Activated T-helper 1 cell treated with anti-CD3 and anti-CD28 coated beads, Interleukin-12 subunit alpha, Interleukin-12 subunit beta, Interleukin-2, Interleukin-4 antibody, amounts not matched to agents 30 ng/mL and 10 ng/mL and 1 ng/mL, durations not matched to agents 14 hours and 24 hours and 36 hours (primary cell): ENCODE data around the gene GTPBP8. TPM values are rescaled to one million over a fixed set of nuclear protein-coding genes. Genes with fewer than 3 reads are reported as not detected.
A peak's percentile ranks its signal among the peaks of the same experiment; 100 is the strongest.

Experiments
- DNase-seq: peaks from one replicate; pipeline ENCODE4 v3.0.0; 2021; ENCODE audit warnings: low spot score
- H3K27ac Mint-ChIP-seq: one replicate; pipeline ENCODE4 v1.8.0; 2021; ENCODE audit warnings: mild to moderate bottlenecking, mixed read lengths
- H3K27me3 Mint-ChIP-seq: one replicate; pipeline ENCODE4 v1.8.0; 2022; ENCODE audit warnings: mild to moderate bottlenecking, moderate library complexity, mixed read lengths; ENCODE audit not compliant: insufficient read depth
- H3K36me3 Mint-ChIP-seq: one replicate; pipeline ENCODE4 v1.8.0; 2021; ENCODE audit warnings: low read depth, mixed read lengths
- H3K4me1 Mint-ChIP-seq: one replicate; pipeline ENCODE4 v1.8.0; 2021; ENCODE audit warnings: low read depth, mixed read lengths
- H3K4me3 Mint-ChIP-seq: one replicate; pipeline ENCODE4 v1.8.0; 2021; ENCODE audit warnings: mild to moderate bottlenecking, moderate library complexity, mixed read lengths
- H3K9me3 Mint-ChIP-seq: one replicate; pipeline ENCODE4 v1.8.0; 2021; ENCODE audit warnings: mixed read lengths
- intact Hi-C: fragments of 100-400 bp; cut with micrococcal nuclease; formaldehyde crosslinking; loops from one replicate; pipeline ENCODE4 v1.15.1; 2024
- total RNA-seq: library from RNA; stranded (reverse); gene quantifications from 2 replicates; pipeline ENCODE4 v1.2.3, GENCODE V29; 2022

Gene GTPBP8
- 22.6 and 25.0 TPM in 2 replicates for total RNA-seq

DNA sequence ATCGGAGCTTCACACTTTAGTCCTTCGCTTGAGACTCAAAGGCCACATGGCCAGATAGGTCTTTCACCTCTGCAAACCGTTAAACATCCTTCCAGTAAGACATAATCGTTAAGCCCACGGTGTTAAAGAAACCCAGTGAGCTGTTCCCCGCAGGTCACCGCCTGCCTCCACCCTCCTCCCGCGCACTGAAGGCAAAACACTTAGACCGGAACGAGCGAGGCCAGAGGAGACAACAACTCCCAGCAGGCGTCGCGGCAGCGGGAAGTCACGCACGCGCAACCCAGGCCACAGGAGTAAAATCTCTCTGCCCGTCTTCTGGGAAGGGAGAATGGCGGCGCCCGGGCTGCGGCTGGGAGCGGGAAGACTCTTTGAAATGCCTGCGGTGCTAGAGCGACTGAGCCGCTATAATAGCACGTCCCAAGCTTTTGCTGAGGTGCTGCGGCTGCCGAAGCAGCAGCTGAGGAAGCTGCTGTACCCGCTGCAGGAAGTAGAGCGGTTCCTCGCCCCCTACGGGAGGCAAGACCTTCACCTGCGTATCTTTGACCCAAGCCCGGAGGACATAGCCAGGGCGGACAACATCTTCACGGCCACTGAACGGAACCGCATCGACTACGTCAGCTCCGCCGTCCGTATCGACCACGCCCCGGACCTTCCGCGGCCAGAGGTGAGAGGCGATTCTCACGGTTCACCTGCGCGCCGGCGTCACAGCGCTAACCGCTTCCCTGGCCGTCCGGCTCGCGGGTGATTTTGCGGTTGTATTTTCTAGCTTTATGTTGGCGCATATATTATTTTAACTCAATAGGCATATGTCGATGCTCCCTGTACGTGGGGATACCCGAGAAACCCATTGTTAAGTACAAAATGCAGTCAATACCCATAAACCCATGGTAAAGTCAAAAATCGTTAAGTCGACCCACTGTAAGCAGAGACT, at the start of gene GTPBP8:
GTPBP8 (plus strand) TSS at position 313 of the 931 bp plus-strand sequence; CDS start at position 329, 16 bp downstream.
- Mint-ChIP-seq H3K27me3 (no peaks in the 10 kb centered on the region), H3K27ac (peak within 1 kb of the TSS; percentile 93), H3K36me3 (peaks cover 17% of the 10 kb centered on the region), H3K4me3 (peak within 1 kb of the TSS; percentile 90), H3K9me3 (no peaks in the 10 kb centered on the region), H3K4me1 (peaks cover 79% of the 10 kb centered on the region)
- intact Hi-C loops, result loop anchor here (1.0 to 5.0 kb wide), 7 partner anchors 12 to 429 kb away; partner anchors contain the start of gene SLC35A5
- DNase-seq, result peak; percentile 81

DNA sequence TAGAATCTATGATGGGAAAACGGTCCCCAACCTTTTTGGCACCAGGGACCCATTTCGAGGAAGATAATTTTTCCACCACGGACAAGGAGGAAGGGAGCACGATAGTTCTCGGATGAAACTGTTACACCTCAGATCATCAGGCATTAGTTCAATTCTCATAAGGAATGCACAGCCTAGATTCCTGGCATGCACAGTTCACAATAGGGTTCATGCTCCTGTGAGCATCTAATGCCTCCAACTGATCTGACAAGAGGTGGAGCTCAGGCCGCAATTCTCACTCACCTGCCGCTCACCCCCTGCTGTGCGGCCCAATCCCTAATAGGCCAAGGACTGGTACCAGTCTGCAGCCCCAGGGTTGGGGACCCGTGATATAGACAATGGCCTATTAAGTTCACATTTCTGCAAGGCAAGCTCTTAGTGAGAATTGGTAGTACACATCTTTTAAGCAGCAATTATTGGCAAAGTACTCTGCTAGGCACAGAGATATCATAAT, 42.4 kb upstream of the GTPBP8 start:
- H3K27ac Mint-ChIP-seq, result no peak overlapping the region
- no peak overlapping the region for H3K4me3 Mint-ChIP-seq
- H3K36me3 Mint-ChIP-seq, result peaks cover 24% of the 10 kb centered on the region
- no peaks in the 10 kb centered on the region for H3K27me3 Mint-ChIP-seq
- DNase-seq, result no peak
- H3K4me1 Mint-ChIP-seq, result no peaks in the 10 kb centered on the region
- intact Hi-C loops, result no loop called here
- H3K9me3 Mint-ChIP-seq, result peaks cover 22% of the 10 kb centered on the region

DNA sequence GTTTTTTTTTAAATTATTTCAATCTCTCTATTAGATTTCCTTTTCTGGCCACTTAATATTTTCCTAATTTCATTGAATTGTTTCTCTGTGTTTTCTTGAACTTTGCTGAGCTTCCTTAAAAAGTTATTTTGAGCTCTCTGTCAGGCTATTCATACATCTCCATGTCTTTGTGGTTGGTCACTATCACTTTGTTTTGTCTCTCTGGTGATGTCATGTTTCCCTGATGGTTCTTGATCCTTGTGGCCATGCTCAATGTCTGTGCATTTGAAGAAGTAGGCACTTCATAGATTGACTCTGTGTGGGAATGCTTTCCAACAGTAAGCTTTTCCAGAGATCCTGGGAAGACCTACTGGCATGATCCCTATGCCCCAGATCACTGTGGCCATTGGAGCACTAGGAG, 34.4 kb upstream of the GTPBP8 start:
- no peak for DNase-seq
- peaks cover 12% of the 10 kb centered on the region for H3K36me3 Mint-ChIP-seq

DNA sequence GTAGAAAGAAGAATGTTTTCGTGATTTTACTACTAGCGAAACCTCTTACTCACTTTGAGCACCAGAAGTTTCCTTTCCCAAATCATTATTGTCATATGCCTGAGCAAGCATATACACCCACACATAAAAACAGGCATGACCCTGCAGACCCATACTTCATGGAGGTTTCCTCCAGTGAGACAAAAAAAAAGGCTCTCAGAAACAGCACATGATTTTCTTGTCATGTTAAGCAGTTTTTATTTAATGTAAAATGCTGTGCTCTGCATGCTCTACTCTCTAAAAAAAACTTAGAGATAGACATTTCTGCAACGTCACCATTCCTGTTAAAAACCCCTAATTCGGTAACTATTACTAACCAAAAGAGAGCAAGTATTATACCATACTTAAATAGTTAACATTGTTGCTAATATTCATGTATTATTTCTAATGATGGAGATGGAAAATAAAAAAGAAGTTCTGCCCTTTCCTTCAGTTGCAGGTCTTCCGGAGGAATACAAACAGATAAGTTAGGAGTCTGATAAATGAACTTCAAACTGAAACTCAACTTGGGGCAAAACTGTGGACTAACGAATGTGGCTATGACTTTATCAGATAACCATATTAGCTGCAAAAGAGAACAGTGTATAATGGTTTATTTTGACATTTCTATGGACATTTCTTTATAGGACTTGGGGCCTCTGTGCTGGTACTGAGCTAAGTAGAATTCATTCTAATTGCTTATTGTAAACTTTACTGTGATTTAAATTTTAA, 31.8 kb upstream of the GTPBP8 start:
- Mint-ChIP-seq H3K36me3 (peaks cover 23% of the 10 kb centered on the region), H3K27ac (peak overlapping the region; percentile 67), H3K4me1 (peaks cover 32% of the 10 kb centered on the region), H3K9me3 (peaks cover 36% of the 10 kb centered on the region), H3K4me3 (peak overlapping the region; percentile 64), H3K27me3 (no peaks in the 10 kb centered on the region)
- intact Hi-C loops, result loop anchor here (1.0 to 5.0 kb wide), 4 partner anchors 14 to 283 kb away; no protein-coding TSS in a partner anchor
- DNase-seq, result no peak

More for the DNA sequence above, 34.4 kb upstream of the GTPBP8 start:
- peaks cover 32% of the 10 kb centered on the region for H3K4me1 Mint-ChIP-seq
- H3K27ac Mint-ChIP-seq, result no peak overlapping the region
- H3K27me3 Mint-ChIP-seq, result no peaks in the 10 kb centered on the region
- H3K4me3 Mint-ChIP-seq, result no peak overlapping the region
- H3K9me3 Mint-ChIP-seq, result peaks cover 31% of the 10 kb centered on the region
- intact Hi-C loops, result loop anchor here (5.0 kb wide), 1 partner anchor 99 kb away; no protein-coding TSS in a partner anchor

DNA sequence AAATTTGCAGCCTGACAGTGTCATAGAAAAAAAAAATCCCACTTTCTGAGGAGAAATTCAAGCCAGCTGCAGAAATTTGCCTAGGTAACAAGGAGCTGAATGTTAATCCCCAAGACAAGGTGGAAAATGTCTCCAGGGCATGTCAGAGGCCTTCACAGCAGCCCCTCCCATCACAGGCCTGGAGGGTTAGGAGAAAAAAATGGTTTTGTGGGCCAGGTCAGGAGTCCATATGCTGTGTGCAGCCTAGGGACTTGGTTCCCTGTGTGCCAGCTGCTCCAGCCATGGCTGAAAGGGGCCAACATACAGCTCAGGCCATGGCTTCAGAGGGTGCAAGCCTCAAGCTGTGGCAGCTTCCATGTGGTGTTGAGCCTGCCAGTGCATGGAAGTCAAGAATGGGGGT, 27.1 kb upstream of the GTPBP8 start:
- no peak for DNase-seq
- Mint-ChIP-seq H3K36me3 (peaks cover 42% of the 10 kb centered on the region), H3K4me1 (peaks cover 38% of the 10 kb centered on the region), H3K4me3 (no peak overlapping the region), H3K9me3 (peaks cover 25% of the 10 kb centered on the region), H3K27me3 (no peaks in the 10 kb centered on the region), H3K27ac (no peak overlapping the region)
- intact Hi-C loops, result no loop called here

DNA sequence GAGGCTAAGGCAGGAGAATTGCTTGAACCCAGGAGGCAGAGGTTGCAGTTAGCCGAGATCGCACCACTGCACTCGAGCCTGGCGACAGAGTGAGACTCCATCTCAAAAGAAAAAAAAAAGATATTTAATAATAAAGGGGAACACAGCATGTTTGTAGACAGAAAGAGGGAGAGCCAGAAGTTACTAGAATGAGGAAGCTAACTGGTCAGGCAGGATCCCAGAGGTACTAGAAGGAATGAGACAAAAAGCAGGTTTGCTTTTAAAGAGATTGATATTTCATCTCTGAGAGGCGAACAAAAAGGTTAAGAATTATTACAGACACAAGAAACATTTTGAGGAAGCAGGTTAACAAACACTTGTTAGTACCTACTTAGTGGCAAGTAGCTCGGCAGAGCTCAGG, 25.1 kb upstream of the GTPBP8 start:
- H3K4me3 Mint-ChIP-seq, result no peak overlapping the region
- peaks cover 26% of the 10 kb centered on the region for H3K4me1 Mint-ChIP-seq
- no peaks in the 10 kb centered on the region for H3K27me3 Mint-ChIP-seq
- H3K9me3 Mint-ChIP-seq, result peaks cover 25% of the 10 kb centered on the region
- no peak overlapping the region for H3K27ac Mint-ChIP-seq
- no peak for DNase-seq
- intact Hi-C loops, result no loop called here
- H3K36me3 Mint-ChIP-seq, result peaks cover 42% of the 10 kb centered on the region

DNA sequence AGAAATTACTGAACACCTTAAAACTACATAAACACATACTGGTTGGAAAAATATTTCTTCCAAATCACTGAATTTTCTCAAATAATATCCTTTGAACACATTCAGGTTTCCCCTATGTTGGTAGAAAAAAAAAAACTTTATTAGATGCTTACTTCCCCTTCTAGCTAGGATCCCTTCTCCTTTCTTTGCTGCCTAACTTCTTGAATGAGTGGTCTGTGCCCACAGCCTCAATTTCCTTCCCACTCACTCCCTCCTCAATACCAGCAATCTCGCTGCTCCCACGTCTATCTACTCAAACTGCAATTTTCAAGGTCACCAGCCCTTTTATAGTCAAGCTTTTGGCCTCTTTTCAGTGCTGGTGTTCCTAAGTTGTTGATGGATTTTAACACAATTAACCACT, 24.2 kb upstream of the GTPBP8 start:
- Mint-ChIP-seq H3K9me3 (peaks cover 23% of the 10 kb centered on the region), H3K27ac (peak overlapping the region; percentile 18), H3K27me3 (no peaks in the 10 kb centered on the region), H3K4me3 (peak overlapping the region; percentile 8), H3K36me3 (peaks cover 44% of the 10 kb centered on the region), H3K4me1 (peaks cover 35% of the 10 kb centered on the region)
- intact Hi-C loops, result no loop called here
- no peak for DNase-seq

DNA sequence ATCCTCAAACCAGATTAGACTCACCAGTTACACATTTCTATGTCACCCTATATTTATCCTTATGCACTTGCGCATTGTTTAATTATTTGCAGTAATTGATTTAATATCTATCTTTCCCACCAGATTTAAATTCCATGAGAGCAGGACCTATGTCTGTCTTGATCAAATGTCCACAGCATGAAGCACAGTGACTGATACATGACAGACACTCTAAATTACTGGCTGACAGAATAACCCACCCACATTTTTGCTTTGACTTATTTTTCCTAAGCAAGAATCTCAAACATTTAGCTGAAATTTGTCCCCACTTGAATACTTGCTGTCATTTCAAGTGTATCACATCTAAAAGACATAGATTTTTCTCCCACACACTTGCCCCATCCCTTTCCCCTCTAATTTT, 23.4 kb upstream of the GTPBP8 start:
- peaks cover 43% of the 10 kb centered on the region for H3K4me1 Mint-ChIP-seq
- no peak overlapping the region for H3K27ac Mint-ChIP-seq
- peaks cover 43% of the 10 kb centered on the region for H3K36me3 Mint-ChIP-seq
- no peak overlapping the region for H3K4me3 Mint-ChIP-seq
- intact Hi-C loops, result no loop called here
- DNase-seq, result no peak
- H3K27me3 Mint-ChIP-seq, result no peaks in the 10 kb centered on the region
- peaks cover 16% of the 10 kb centered on the region for H3K9me3 Mint-ChIP-seq

DNA sequence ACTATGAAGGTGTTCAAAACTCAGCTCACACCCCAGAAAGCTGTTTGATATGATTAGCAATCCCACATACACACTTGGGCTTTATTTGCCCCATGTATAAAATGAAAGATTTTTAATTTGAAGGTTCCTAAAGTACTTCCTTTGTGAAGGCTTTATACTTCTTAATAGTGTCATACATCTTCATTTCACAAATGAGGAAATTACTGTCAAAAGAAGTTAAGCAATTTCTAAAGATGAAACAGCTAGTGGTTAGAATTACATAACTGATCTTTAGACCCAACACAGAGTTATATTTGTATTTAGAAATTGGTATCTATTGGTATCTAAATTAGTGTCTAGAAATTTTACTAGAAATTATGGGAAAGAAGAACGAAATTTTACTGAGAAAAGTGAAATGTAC, 23.0 kb upstream of the GTPBP8 start:
- H3K4me3 Mint-ChIP-seq, result no peak overlapping the region
- H3K27ac Mint-ChIP-seq, result no peak overlapping the region
- H3K4me1 Mint-ChIP-seq, result peaks cover 47% of the 10 kb centered on the region
- peaks cover 41% of the 10 kb centered on the region for H3K36me3 Mint-ChIP-seq
- no peak for DNase-seq
- intact Hi-C loops, result no loop called here
- peaks cover 15% of the 10 kb centered on the region for H3K9me3 Mint-ChIP-seq
- H3K27me3 Mint-ChIP-seq, result no peaks in the 10 kb centered on the region

DNA sequence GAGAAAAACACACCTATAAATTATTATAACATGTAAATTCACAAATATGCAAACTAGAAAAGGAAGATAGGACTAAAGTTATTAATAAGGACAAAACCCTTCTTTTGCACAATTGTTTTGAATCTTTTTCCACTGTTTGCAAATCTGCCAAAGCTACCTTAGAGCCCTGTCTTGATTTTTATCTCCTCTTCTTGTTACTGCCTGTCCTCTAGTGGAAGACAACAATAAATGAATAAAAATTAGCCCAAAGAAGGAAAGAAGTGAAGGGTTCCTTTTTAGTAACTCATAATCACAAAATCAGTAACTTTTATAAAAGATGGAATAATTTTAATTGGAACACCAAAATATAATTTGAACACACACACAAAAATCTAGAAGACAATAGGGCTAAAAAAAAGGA, 18.6 kb upstream of the GTPBP8 start:
- Mint-ChIP-seq H3K27ac (no peak overlapping the region), H3K36me3 (peaks cover 8% of the 10 kb centered on the region), H3K4me1 (peaks cover 81% of the 10 kb centered on the region), H3K27me3 (no peaks in the 10 kb centered on the region), H3K9me3 (no peaks in the 10 kb centered on the region), H3K4me3 (peak overlapping the region; percentile 77)
- DNase-seq, result no peak
- intact Hi-C loops, result loop anchor here (5.0 to 10.0 kb wide), 4 partner anchors 140 to 1367 kb away; partner anchors contain the start of gene BTLA

DNA sequence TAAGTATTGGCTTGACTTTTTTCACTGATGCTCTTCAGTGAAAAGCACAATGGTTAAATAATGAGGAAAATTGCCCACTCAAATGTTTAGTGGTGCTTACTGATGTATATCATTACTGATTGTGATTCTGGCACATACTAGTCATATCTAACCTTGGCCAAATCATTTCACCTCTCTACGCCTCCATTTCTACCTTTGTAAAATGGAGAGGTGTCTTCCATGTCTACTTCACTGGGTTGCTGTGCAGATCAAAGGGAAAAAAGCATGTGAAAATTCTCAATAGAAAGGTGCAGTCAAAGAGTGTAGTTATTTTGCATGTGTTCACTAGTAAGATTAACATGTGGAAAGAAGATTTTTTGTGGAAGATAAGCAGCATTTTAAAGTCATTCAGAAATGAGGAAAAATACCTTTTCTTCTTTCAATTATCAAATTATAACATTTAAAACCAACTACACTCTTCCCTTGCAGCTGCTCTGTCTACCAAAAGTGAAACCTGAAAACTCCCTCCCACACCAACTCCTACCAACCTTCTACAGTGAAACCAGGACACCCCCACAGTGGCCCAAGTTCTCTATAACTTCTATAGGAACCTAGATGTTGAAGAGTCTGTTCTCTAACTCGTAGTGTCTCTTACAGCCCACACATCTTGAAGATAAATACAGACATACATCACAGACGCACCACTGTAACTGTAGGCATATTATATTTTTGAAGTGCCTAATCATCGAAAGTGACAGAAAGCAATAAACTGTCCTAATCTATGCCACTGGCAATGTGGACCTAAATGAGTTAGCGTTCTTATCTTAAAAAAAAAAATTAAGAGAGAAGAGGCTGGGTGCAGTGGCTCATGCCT, 17.2 kb upstream of the GTPBP8 start:
- H3K36me3 Mint-ChIP-seq, result peaks cover 6% of the 10 kb centered on the region

DNA sequence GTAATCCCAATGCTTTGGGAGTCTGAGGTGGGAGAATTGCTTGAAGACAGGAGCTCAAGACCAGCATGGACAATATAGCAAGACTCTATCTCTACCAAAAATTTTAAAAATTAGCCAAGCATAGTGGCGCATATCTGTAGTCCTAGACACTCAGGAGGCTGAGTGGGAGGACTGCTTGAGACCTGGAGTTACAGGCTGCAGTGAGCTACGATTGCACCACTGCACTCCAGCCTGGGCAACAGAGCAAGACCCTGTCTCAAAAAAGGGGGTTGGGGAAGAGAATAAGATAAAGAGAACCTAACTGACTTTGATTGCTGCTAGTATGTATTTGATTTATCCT, 16.6 kb upstream of the GTPBP8 start:
- intact Hi-C loops, result loop anchor here (1.0 to 10.0 kb wide), 5 partner anchors 138 to 1369 kb away; partner anchors contain the start of gene BTLA
- Mint-ChIP-seq H3K4me1 (peaks cover 82% of the 10 kb centered on the region), H3K9me3 (no peaks in the 10 kb centered on the region), H3K27me3 (no peaks in the 10 kb centered on the region), H3K36me3 (peaks cover 6% of the 10 kb centered on the region), H3K4me3 (peak overlapping the region; percentile 89), H3K27ac (peak overlapping the region; percentile 87)
- DNase-seq, result no peak

More for the DNA sequence above, 17.2 kb upstream of the GTPBP8 start:
- Mint-ChIP-seq H3K9me3 (no peaks in the 10 kb centered on the region), H3K4me3 (peak overlapping the region; percentile 89), H3K27ac (peak overlapping the region; percentile 87), H3K27me3 (no peaks in the 10 kb centered on the region), H3K4me1 (peaks cover 83% of the 10 kb centered on the region)
- intact Hi-C loops, result loop anchor here (1.0 to 10.0 kb wide), 16 partner anchors 11 to 1712 kb away; partner anchors contain the start of genes BTLA, GTPBP8 and SLC35A5
- peak; percentile 54 for DNase-seq
